ENCODE measurements around the gene RPS2.

Gene RPS2

DNA sequence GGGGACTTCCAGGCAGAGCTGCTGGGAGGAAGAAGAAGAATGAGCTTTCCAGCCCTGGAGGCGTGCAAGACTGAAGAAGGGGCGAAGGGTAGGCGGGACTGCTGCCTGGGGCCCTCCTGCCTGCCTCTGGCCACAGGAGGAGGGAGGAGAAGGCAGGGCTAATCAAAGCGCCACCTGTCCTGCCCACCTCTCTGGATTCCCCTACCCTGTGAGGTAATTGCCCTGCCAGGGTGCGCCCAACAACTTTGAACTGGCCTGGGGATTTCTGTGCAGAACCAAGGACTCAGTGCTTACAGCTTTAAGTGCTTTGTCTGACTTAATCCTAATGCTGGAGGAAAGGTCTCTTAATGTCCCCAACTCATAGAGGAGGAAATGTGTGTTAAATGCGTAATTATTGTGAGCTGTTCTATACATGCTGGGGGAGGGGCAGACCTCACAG lies 16.8 kb upstream of the RPS2 start, which contains the start of gene NOXO1:
TSS of gene NOXO1 (minus strand) at position 72 of the 439 bp plus-strand sequence. CDS start 290 bp downstream, outside the sequence.
- no peak for DNase-seq (ENCODE audit: low spot score)

DNA sequence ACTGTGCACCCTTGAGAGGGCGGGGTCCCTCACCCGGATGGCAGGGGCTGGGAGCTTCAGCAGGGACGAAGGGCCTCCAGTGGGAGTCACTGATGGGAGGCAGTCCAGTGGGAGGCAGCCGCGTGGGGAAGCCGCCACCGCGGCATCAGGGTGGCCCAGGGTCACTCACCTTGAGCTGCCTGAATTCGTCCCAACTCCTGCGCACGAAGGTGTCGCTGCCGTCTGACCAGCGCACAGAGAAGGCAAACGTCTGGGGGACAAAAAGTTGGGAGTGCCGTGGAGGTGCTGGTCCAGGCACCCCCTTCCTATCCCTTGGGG lies 16.1 kb upstream of the RPS2 start:
- no peak for DNase-seq (ENCODE audit: low spot score)

DNA sequence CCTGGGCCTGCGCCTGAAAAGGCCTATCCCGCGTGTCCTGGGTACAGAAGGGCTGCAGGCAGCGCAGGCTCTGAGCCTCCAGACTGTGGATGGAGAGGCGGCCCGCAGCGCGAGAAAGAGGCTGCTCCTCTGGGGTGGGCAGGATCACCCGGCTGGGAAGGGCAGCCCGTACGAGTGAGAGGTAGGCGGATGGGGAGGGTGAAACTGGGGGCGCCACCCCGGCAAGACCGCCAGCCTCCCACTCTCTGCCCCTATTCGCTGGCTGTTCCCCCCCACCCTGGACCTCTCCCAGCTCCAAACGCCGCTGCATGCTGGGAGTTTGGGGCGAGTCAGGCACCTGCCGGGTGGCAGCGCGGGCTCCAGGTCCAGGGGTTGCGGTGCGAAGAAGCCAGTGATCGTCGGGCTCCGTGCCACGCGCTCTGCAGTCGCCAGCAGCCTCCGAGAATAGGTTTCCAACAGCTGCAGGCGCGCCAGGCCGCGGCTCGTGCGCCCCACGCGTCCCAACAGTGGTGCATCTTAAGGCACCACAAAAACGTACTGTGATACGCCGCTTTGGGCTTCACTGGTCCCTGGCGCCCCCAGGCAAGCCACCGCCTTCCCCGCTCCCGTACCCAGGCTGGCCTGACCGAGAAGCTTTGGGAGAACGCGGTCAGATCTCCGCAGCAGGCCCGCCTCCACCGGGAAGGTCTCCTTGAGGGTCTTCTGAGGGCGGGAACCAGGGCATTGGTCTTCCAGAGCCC lies 15.6 kb upstream of the RPS2 start:
- DNase-seq (ENCODE audit: low spot score), result no peak

DNA sequence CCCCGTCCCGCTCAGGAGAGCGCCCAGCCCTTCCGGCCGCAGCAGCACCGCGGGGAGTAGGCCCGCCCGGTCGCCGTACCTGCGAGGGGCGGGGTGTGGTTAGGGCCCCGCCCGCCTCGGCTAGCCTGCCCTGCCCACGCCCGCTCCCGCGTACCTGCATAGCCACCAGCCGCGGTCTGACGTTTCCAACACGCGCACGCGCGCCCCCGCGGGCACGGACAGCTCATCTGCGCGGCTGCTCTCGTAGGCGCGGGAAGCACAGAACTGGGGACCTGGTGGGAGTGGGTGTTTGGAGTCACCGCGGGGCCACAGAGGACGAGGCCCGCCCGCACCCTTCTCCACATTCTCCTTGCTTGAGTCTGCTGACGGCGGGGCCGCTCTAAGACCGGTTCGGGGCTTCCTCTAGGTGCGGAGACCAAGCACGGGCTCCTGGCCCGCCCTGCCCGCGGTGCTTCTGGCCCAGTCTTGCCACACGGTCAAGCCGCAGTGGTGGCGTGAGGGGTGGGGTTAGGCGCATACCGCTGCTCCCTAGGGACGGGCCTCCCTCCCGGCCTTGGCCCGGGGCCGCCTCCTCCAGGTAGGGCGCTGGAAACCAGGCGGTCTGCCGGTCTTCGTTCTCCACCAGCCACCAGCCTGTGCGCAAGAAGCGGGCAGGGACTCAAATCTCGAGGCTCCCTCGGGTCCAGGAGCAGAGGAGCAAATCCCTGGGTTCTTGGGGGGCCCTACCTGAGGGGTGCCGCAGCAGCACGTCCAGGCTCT lies 14.8 kb upstream of the RPS2 start:
- no peak for DNase-seq (ENCODE audit: low spot score)

DNA sequence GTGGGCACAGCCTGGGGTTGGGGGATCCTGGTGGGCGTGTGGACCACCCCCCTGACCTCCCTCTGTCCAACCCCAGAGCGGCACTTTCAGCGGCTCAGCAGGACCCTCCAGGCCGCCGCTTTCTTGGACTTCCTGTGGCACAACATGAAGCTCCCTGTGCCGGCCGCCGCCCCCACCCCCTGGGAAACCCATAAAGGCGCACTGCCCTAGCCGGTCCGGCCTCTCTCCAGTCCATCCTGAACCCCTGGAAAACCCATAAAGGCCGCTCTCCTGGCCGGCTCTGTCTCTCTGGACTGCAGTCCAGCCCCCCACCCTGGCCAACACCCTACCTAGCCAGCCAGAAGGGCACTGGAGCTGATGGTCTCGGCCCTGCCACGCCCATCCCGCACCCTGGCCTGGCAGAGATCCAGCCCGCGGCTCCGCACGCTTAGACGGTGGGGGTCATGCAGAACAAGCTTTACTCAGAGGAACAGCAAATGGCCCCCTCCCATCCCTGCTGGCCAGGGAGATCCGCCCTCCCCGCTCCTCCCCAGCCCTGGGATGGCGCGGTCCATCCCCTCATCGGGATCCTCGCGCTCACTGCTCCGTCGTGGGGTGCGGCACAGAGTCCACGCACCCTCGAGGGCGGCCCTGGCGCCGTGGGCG lies 14.0 kb upstream of the RPS2 start:
- no peak for DNase-seq (ENCODE audit: low spot score)

DNA sequence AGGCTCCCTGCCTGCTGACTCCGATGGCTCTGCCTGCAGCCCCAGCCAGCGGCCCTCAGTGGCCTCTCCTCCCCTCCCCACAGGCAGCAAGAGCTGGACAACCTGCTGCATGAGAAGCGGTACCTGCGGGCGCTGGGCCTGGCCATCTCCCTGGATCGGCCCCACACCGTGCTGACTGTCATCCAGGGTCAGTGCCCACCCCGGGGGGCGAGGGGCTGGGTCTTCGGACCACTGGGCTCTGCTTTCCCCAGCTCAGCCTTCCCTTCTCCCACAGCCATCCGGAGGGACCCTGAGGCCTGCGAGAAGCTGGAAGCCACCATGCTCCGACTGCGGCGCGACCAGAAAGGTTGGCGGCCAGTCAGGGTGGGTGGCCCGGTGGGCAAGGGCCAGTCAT lies 13.2 kb upstream of the RPS2 start:
- no peak for DNase-seq (ENCODE audit: low spot score)

DNA sequence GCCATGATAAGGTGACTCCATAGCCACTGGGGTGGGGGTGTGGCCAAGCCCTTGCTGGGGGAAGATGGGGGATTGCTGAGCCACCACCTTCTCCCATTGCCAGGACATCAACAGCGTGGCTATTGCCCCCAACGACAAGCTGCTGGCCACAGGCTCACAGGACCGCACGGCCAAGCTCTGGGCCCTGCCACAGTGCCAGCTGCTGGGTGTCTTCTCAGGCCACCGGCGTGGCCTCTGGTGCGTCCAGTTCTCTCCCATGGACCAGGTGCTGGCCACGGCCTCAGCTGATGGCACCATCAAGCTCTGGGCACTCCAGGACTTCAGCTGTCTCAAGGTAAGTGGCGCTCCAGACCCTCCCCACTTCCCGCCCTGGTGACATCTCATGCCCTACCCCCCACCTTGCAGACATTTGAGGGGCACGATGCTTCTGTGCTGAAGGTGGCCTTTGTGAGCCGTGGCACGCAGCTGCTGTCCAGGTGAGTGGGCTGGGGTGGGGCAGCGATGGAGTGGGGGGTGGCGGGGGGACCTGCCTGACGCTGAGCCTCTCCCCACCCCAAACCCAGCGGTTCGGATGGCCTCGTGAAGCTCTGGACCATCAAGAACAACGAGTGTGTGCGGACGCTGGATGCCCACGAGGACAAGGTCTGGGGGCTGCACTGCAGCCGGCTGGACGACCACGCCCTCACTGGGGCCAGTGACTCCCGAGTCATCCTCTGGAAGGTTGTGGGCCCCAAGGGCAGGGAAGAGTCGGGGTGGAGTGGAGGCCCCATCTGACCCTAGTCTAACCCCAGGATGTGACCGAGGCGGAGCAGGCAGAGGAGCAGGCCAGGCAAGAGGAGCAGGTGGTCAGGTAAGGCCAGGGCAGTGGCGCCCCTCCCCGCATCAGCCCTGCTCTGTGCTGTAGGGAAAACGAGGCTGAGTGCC lies 12.6 kb upstream of the RPS2 start:
- no peak for DNase-seq (ENCODE audit: low spot score)

DNA sequence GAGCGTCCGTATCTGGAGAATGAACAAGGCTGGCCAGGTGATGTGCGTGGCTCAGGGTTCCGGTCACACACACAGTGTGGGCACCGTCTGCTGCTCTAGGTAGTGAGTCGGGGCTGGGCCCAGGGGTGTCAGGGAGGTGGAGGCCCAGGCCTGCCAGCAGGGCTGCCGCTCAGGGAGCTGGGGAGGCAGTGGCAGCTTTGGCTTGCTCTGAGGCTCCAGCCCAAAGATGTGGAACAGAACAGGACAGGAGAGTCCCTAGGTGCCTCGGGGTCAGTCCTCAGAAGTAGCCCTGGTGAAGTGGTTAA lies 11.5 kb upstream of the RPS2 start:
- no peak for DNase-seq (ENCODE audit: low spot score)

DNA sequence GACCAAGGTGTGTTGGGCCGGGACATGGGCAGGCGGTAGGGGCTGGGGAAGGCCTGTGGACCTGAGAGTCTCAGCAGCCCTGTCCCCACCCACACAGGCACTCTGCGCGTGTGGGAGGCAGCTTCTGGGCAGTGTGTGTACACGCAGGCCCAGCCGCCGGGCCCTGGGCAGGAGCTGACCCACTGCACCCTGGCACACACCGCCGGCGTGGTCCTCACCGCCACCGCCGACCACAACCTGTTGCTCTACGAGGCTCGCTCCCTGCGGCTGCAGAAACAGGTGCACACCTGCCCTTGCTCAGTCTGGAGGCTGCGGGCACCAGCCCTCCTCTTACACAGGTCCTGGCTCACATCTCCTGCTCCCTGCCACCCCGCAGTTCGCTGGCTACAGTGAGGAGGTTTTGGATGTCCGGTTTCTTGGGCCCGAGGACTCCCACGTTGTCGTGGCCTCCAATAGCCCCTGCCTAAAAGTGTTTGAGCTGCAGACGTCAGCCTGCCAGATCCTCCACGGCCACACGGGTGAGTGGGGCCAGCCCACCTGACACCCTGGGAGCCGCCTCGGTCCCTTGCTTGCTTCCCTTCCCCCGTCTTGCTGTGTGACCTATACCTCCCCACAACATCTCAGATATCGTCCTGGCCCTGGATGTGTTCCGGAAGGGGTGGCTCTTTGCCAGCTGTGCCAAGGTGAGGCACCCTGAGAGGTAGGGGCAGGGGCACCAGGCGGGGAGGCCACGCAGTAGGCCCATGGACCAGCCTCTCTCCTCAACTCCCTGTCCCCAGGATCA lies 11.0 kb upstream of the RPS2 start:
- DNase-seq (ENCODE audit: low spot score), result no peak

DNA sequence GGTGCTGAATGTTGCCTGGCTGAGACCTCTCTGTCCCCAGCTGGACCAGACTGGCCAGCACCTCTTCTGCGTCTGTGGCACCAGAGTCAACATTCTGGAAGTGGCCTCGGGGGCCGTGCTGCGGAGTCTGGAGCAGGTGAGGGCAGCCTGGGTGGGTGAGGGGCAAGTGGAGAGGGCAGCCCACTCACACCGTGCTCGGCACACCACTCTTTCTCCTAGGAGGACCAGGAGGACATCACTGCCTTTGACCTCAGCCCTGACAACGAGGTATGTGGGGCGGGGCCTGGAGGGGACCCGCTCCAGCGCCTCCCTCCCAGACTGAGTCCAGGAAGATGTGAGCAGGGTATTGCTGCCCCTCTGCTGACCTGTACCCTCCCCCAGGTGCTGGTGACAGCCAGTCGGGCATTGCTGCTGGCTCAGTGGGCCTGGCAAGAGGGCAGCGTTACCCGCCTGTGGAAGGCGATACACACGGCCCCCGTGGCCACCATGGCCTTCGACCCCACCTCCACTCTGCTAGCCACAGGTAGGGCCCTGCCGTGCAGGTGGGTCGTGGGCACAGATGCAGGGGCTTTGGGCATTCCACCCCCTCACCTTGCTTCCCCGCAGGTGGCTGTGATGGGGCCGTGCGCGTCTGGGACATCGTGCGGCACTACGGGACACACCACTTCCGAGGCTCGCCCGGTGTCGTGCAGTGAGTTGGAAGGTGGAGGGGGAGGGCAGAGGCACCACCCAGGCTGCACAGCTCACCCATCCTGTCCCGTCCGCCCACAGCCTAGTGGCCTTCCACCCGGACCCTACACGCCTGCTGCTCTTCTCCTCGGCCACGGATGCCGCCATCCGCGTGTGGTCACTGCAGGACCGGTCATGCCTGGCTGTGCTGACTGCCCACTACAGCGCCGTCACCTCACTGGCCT lies 9.8 kb upstream of the RPS2 start:
- no peak for DNase-seq (ENCODE audit: low spot score)

DNA sequence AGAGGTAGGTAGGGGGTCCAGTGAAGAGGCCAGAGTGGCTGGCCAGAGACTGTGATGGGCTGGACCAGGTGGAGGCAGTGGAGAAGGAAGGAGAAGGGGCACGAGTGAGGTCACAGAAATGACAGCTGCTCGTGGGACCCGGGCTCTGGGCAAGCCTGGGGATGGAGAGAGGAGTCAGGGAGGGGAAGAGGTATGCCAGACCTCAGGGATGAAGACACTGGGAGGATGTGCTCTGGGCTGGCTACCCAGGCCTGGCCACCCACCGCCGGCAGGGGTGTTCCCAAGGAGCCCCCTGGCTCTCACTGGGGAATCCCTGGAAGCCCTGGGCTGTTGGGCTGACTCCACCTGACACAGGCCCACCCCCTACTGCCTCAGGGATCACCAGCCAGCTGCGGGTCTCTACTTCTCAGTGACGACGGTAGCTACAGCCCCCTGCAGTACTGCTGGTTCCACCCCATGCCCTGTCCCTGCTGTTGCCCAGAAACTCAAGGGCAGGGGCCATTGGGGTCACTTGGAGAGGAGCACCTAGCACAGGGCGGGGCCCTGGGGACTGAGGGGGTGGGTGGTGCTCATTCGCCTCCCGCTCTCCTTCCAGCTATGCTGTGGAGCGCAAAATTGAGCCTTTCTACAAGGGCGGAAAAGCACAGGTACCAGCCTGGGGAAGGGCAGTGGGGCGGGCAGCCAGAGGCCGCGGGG lies 9.0 kb upstream of the RPS2 start:
- DNase-seq (ENCODE audit: low spot score), result no peak

DNA sequence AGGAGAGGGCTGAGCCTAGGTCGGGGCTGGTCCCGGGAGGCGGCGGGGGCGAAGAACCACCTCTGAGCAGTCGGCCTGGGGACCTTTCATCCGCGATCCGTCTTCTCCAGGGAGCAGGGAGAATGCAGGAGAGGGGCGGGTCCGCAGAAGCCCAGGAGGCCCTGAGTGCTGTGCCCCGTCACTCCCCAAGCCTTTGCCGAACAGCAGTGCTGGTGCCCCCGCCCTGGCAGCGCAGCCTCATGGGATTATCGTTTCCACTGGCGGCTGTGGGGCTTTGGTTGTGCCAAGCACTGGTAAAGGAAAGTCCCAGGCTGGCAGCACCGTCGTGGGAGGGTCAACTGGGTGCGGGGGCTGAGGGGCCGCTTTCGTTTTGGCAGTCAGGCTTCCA lies 7.9 kb upstream of the RPS2 start:
- no peak for DNase-seq (ENCODE audit: low spot score)

DNA sequence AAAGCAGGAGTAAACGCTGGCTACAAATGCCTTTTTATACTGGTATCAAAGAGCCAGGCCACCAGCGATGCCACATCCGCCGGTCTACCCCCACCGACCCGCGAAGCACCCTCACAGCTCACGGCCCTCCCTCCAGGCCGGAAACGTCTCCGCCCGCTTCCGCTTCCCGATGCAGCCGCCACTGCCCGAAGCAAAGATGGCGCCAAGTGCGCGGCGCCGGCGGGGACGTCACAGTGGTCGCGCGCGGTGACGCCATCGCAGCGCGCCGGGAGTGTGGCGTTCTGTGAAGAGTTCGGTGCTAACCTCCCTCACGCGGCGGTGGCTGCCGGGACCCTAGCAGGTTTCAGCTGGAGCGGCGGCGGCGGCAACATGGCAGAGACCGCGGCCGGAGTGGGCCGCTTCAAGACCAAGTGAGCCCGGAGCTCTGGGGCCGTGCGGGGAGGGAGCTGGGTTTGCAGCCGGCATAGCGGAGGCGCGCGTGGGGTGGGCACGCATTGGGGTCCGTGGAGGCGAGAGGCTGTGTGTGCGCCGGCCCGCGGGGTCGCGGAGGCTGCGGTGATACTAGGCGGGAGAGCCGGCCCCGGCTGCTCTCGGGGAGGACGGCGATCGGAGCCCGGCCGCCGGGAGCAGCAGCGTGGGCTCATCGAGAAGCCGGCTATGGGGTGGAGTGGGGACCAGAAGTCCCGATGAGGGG lies 7.3 kb upstream of the RPS2 start, which contains the start of gene TBL3:
TSS of gene TBL3 (plus strand) at position 258 of the 694 bp plus-strand sequence. CDS start at position 370, 112 bp downstream.
- peak; percentile 98 for DNase-seq (ENCODE audit: low spot score)

DNA sequence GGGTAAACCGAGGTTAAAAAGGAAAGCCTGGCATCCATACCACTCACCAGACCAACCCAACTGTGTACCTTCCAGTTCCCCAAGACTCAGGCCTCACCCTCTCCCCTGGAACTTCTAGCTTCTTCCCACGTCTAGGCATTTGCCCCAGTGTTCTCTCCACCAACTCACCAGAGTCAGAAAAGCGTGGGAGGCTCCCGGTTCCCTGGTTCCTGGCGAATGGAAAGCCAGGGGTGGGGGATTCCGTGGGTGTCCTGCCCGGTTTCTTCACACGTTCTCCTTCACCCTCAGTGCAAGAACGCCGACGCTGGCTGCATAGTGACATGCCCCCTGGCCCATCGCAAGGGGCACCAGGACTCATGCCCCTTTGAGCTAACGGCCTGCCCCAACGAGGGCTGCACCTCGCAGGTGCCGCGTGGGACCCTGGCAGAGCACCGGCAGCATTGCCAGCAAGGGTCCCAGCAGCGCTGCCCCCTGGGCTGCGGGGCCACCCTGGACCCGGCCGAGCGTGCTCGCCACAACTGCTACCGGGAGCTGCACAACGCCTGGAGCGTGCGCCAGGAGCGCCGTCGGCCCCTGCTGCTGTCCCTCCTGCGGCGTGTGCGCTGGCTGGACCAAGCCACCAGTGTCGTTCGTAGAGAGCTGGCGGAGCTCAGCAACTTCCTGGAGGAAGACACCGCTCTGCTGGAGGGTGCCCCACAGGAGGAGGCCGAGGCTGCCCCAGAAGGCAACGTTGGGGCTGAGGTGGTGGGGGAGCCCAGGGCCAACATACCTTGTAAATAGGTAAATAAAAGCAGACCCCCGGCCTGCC lies 3.7 kb upstream of the RPS2 start:
- DNase-seq (ENCODE audit: low spot score), result no peak

DNA sequence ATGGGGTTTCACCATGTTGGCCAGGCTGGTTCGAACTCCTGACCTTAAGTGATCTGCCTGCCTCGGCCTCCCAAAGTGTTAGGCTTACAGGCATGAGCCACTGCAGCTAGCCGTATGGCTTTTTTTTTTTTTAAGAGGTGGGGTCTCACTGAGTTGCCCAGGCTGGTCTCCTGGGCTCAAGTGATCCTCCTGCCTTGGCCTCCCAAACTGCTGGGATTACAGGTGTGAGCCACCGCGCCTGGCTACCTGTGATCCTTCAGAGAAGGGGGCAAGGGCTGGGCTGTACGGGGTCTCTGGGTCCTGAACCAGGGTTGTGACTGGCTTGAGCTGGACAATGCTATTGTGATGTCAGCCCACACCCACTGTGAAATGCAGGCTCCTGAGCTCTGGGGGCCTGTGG lies 1.8 kb upstream of the RPS2 start, which contains the start of gene RNF151:
TSS of gene RNF151 (plus strand) at position 397 of the 400 bp plus-strand sequence. CDS start 26 bp downstream, outside the sequence.
- DNase-seq (ENCODE audit: low spot score), result no peak

DNA sequence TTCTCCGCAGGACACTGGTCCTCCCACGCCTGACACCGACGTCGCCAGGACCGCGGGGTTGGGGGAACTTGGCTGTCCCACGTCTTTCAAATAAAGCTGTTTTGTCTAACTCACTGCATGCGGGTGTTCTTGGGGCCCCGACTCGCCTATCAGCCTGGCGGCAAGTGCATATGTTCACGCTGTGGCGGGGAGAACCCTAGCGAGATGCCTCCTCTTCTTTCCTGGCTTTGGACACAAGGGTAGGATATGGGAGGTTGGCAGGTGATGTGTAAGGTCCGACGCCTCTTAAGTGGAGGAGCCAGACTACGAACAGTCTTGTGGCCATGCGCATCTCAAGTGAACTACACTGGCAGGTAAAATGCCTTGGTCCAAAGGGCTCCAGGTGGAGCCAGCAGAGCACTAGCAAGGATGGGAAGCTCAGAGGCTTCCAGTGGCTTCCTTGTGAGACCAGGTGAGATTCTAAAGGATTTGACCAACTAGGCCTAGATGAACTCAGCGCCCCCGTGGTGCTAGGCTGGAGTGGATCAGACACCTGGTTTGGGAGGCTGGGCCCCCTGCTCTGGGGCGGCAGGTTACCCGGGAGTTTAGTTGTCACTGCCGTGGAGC lies 873 bp upstream of the RPS2 start:
- DNase-seq (ENCODE audit: low spot score), result no peak

DNA sequence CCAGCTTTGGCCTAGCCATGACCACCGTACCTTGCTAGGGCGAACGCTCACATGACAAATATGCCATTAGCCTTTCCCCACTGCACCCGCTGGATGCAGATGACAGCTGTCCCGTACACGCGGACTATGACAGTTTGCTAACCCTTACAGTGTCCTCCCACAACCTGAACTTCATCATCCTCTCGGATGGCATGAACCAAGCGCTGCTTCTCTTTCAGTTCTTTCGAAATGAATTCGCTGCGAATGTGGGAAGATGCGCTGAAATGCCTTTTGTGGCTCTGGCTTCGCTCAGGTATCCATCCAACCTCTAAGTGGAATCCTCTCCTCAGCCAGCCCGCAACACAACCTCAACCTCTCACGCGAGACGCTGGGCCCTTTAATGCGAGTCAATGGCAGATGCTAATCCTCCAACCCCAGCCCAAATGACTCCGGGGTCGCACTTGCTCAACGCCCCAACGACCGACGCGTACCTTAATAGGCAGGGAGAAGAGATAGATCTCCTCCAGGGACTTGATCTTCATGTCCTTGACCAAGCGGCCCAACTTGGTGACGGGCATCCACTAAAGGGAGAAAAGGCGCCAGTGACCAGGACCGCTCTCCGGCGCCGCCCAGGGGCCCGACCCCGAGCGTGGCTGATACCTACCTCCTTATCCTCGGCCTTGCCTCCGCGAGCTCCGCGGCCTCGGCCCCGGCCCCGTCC lies 670 bp downstream of the RPS2 start:
- no peak for DNase-seq (ENCODE audit: low spot score)

Data from left forelimb (tissue), 1 donor.